Hippocampal formation (tissue), 2 donors: ENCODE data around the gene C10orf71.

Experiments used
- DNase-seq, 2 donors: peaks; one replicate each; lab custom pipeline; 2025; lab: John Stamatoyannopoulos, UW

C10orf71 gene

GRCh38 chr10:49318755-49319154, 19.8 kb downstream of the C10orf71 start:
- no peak for DNase-seq

- DNase-seq: no peak
Measured at GRCh38 chr10:49319206-49319605, 20.2 kb downstream of the C10orf71 start.

- DNase-seq: no peak
Measured at GRCh38 chr10:49320191-49320590, 21.2 kb downstream of the C10orf71 start.

- DNase-seq: no peak
Measured at GRCh38 chr10:49321021-49321420, 22.1 kb downstream of the C10orf71 start.

- no peak for DNase-seq
Measured at GRCh38 chr10:49322371-49323170, 23.6 kb downstream of the C10orf71 start.

- no peak for DNase-seq
Measured at GRCh38 chr10:49323171-49323895, 24.4 kb downstream of the C10orf71 start.

- DNase-seq: no peak
Measured at GRCh38 chr10:49323896-49324270, 24.9 kb downstream of the C10orf71 start.

- no peak for DNase-seq
Measured at GRCh38 chr10:49324711-49325110, 25.7 kb downstream of the C10orf71 start.

- no peak for DNase-seq
Measured at GRCh38 chr10:49325131-49325915, 26.4 kb downstream of the C10orf71 start.

- no peak for DNase-seq
Measured at GRCh38 chr10:49325916-49326783, 27.2 kb downstream of the C10orf71 start.

GRCh38 chr10:49327036-49327813, 28.3 kb downstream of the C10orf71 start:
- DNase-seq: no peak

- no peak for DNase-seq
Measured at GRCh38 chr10:49328401-49329145, 29.6 kb downstream of the C10orf71 start.

- DNase-seq: no peak
Measured at GRCh38 chr10:49329146-49329505, 30.2 kb downstream of the C10orf71 start.

- DNase-seq: no peak
Measured at GRCh38 chr10:49330127-49330665, 31.2 kb downstream of the C10orf71 start.

GRCh38 chr10:49331431-49331830, 32.5 kb downstream of the C10orf71 start:
- DNase-seq: no peak

GRCh38 chr10:49332333-49332732, 33.4 kb downstream of the C10orf71 start:
- DNase-seq: no peak

- DNase-seq: no peak
Measured at GRCh38 chr10:49332768-49333167, 33.8 kb downstream of the C10orf71 start.

- DNase-seq: no peak
Measured at GRCh38 chr10:49333192-49333591, 34.2 kb downstream of the C10orf71 start.

- DNase-seq: no peak
Measured at GRCh38 chr10:49334964-49335363, 36.0 kb downstream of the C10orf71 start.
